ENCODE data around the gene DFFA. TPM values are rescaled to one million over a fixed set of nuclear protein-coding genes. Genes with fewer than 3 reads are reported as not detected.

Gene DFFA
- total RNA-seq: 10 to 100 TPM; 20.2 to 32.3 (median 29.3) TPM

GRCh38 chr1:10472220-10473144, at the start of gene DFFA:
TSS of gene DFFA (minus strand) at chr1:10472529. CDS start at chr1:10472458, 71 bp downstream.
- Histone ChIP-seq H3K27ac (peak within 1 kb of the TSS; percentile 41 to 87 (median 82)), H3K4me3 (peak within 1 kb of the TSS; percentile 71 to 88), H3K27me3 (no peaks in the 10 kb centered on the region), H3K9me3 (no peaks in the 10 kb centered on the region), H3K36me3 (peaks cover 0 to 25% of the 10 kb centered on the region in 2 donors), H3K4me1 (peaks cover 3 to 46% (median 9%) of the 10 kb centered on the region in 3 donors)
- peak; percentile 97 for ATAC-seq
- WGBS, 2 donors (ENCODE audit: low coverage in 1 of 2): 1 to 7% methylated on average over 8 to 29 of the region's 59 CpGs
- no peak for TF ChIP-seq EP300 (IDR thresholded peaks at IDR 0.05)
- TF ChIP-seq POLR2AphosphoS5 (IDR thresholded peaks at IDR 0.05): peak; percentile 62
- TF ChIP-seq POLR2A (IDR thresholded peaks at IDR 0.05): peak in 1 of 2 donors; percentile 39

GRCh38 chr1:10521537-10522157, 49.3 kb upstream of the DFFA start:
- 84 to 88% methylated on average over 8 of the region's 8 CpGs for WGBS, 2 donors (ENCODE audit: low coverage in 1 of 2)
- no peaks in the 10 kb centered on the region for H3K27me3 ChIP-seq
- H3K27ac ChIP-seq: no peak overlapping the region
- peaks cover 0 to 31% (median 0%) of the 10 kb centered on the region in 3 donors for H3K4me1 ChIP-seq
- no peak overlapping the region for H3K4me3 ChIP-seq
- H3K9me3 ChIP-seq: no peaks in the 10 kb centered on the region
- ATAC-seq: no peak
- no peaks in the 10 kb centered on the region for H3K36me3 ChIP-seq
- TF ChIP-seq CTCF (IDR thresholded peaks at IDR 0.05) (no peak), POLR2A (IDR thresholded peaks at IDR 0.05) (no peak), EP300 (IDR thresholded peaks at IDR 0.05) (no peak), POLR2AphosphoS5 (IDR thresholded peaks at IDR 0.05) (no peak)

- no peak for ATAC-seq
- no peaks in the 10 kb centered on the region for H3K9me3 ChIP-seq
- no peak overlapping the region for H3K4me3 ChIP-seq
- no peak overlapping the region for H3K27ac ChIP-seq
- H3K36me3 ChIP-seq: no peaks in the 10 kb centered on the region
- TF ChIP-seq POLR2AphosphoS5 (IDR thresholded peaks at IDR 0.05) (no peak), CTCF (IDR thresholded peaks at IDR 0.05) (no peak), EP300 (IDR thresholded peaks at IDR 0.05) (no peak), POLR2A (IDR thresholded peaks at IDR 0.05) (no peak)
- 91 to 93% methylated on average over 1 of the region's 1 CpG for WGBS, 2 donors (ENCODE audit: low coverage in 1 of 2)
- no peaks in the 10 kb centered on the region for H3K27me3 ChIP-seq
- H3K4me1 ChIP-seq: peaks cover 0 to 38% (median 0%) of the 10 kb centered on the region in 3 donors
Measured at GRCh38 chr1:10520952-10521351, 48.6 kb upstream of the DFFA start.

- ATAC-seq: no peak
- peaks cover 0 to 42% (median 0%) of the 10 kb centered on the region in 3 donors for H3K4me1 ChIP-seq
- TF ChIP-seq EP300 (IDR thresholded peaks at IDR 0.05) (no peak), CTCF (IDR thresholded peaks at IDR 0.05) (no peak), POLR2A (IDR thresholded peaks at IDR 0.05) (no peak)
- no peaks in the 10 kb centered on the region for H3K27me3 ChIP-seq
- no peaks in the 10 kb centered on the region for H3K36me3 ChIP-seq
- WGBS, 2 donors (ENCODE audit: low coverage in 1 of 2): 89 to 91% methylated on average over 6 of the region's 6 CpGs
- H3K9me3 ChIP-seq: no peaks in the 10 kb centered on the region
- H3K4me3 ChIP-seq: no peak overlapping the region
- no peak overlapping the region for H3K27ac ChIP-seq
Measured at GRCh38 chr1:10520497-10520896, 48.2 kb upstream of the DFFA start.

- no peak for ATAC-seq
- 33 to 42% methylated on average over 1 to 6 of the region's 7 CpGs for WGBS, 2 donors (ENCODE audit: low coverage in 1 of 2)
- H3K27me3 ChIP-seq: no peaks in the 10 kb centered on the region
- H3K4me3 ChIP-seq: no peak overlapping the region
- TF ChIP-seq CTCF (IDR thresholded peaks at IDR 0.05) (peak in 1 of 4 experiments; percentile 20), EP300 (IDR thresholded peaks at IDR 0.05) (no peak)
- no peaks in the 10 kb centered on the region for H3K36me3 ChIP-seq
- peaks cover 0 to 57% (median 0%) of the 10 kb centered on the region in 3 donors for H3K4me1 ChIP-seq
- H3K9me3 ChIP-seq: no peaks in the 10 kb centered on the region
- peak overlapping the region in 1 of 4 donors; percentile 14 for H3K27ac ChIP-seq
Measured at GRCh38 chr1:10519016-10519417, 46.7 kb upstream of the DFFA start.
